HG02571 (cell line): Measurements from ENCODE around the gene PARP1.
A peak's percentile ranks its signal among the peaks of the same experiment; 100 is the strongest.
"Not testable (repeated sequence)": the region's sequence is repeated elsewhere in the genome, so short reads cannot be mapped to it uniquely, and the experiment has no call there.

Source experiments
- ATAC-seq: cut with Tn5 transposase; IDR thresholded peaks from one replicate; pipeline ENCODE4 v1.9.1; 2021; ENCODE audit warnings: mild to moderate bottlenecking, moderate library complexity; ENCODE audit not compliant: unreplicated experiment

Gene PARP1

DNA sequence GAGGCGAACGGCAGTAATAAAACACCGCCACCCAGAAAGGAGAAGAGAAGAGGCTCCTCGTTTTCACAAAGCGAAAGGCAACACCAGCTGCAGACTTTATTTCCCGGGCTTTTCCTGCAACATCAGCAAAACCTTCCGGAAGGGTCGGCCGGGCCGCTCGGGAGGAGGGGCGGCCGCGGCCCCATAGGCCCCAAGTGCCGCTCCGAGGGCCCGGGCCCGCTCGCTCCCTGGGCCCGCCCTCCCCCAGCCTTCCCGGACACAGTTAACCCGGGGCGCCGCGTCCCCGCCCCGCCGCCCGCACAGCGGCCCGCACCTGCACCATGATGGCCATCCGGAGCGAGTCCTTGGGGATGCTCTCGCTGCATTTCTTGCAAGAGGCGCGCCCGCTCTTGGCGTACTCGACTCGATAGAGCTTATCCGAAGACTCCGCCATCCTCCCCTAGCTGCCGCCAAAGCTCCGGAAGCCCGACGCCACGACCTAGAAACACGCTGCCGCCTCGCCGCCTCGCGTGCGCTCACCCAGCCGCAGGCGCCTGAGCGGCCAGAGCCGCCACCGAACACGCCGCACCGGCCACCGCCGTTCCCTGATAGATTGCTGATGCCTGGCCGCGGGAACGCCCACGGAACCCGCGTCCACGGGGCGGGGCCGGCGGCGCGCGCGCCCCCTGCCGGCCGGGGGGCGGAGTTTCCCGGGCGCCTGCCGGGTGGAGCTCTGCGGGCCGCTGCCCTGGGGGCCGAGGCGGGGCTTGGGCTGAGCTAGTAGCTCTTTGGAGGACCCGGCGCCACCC, at the start of gene PARP1:
TSS of gene PARP1 (minus strand) at position 597 of the 788 bp plus-strand sequence. CDS start at position 433, 164 bp downstream.
- ATAC-seq, result peak; percentile 77

- ATAC-seq, result no peak
Measured at GRCh38 chr1:226457307-226457712, 49.4 kb upstream of the PARP1 start.

GRCh38 chr1:226455843-226456242, 48.0 kb upstream of the PARP1 start:
- no peak for ATAC-seq

DNA sequence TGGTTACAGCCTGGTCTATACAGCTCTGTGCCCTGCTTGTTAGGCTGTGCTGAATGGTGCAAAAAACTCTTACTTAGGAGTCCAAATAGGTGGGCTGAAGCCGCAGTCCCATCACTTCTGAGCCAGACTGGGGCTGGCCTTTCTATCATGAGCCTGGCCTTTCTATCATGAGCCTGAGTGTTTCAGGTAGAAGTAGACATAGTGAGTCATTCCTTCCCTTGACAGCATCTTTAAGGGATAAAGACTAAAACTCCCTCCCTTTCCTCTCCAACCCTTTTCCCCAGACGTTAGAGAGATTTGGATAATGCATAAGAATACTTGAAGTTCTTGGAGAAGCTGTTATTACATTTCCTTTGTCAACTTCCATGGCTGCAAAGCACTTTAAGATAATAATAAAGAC, 46.5 kb upstream of the PARP1 start:
- ATAC-seq, result no peak

- no peak for ATAC-seq
Measured at GRCh38 chr1:226453015-226453704, 45.3 kb upstream of the PARP1 start.

- no peak for ATAC-seq
Measured at GRCh38 chr1:226450688-226451087, 42.8 kb upstream of the PARP1 start.

DNA sequence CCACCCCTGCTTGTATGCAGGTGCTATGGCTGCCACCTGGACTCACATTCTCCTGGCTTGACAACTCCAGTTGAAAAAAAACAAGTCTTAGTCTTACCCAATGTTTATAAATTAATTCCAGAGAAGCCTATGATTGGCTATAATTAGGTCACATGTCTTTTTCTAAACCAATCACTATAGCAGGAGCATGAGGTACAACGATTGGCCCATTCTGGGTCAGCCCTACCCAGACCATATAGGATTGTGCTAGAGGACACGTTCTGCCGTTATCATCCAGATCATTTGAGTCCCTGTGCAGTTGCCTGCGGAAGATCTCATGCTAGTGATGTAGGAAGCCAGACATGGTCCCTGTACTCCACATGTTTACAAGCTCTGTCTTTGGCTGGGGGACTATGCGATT, 41.9 kb upstream of the PARP1 start:
- no peak for ATAC-seq

- no peak for ATAC-seq
Measured at GRCh38 chr1:226447932-226448665, 40.2 kb upstream of the PARP1 start.

DNA sequence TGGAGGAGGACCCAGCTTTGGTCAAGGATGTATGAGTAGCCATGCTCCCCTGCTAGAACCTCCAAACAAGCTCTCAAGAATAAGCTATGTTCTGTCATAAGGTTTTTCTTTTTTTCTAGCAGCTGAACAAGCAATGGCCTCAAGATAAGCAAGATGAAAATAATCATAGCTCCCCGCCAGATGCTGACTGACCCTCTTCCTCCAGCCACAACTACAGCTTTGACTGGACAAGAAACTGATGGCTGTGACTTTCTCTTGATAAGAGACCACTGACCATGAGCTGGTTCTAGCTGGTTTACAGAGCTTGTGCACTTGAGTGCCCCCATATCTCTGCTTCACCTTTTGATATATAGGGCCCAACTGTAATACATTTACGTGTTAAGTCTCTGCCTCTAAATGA, 38.2 kb upstream of the PARP1 start:
- ATAC-seq, result no peak

GRCh38 chr1:226444901-226445300, 37.0 kb upstream of the PARP1 start:
- ATAC-seq, result peak; percentile 99

GRCh38 chr1:226443439-226443838, 35.5 kb upstream of the PARP1 start:
- no peak for ATAC-seq

- ATAC-seq, result no peak
Measured at GRCh38 chr1:226443033-226443432, 35.1 kb upstream of the PARP1 start.

- ATAC-seq, result no peak
Measured at GRCh38 chr1:226441629-226442028, 33.7 kb upstream of the PARP1 start.

GRCh38 chr1:226440512-226440911, 32.6 kb upstream of the PARP1 start:
- no peak for ATAC-seq

GRCh38 chr1:226438007-226438406, 30.1 kb upstream of the PARP1 start:
- ATAC-seq, result no peak

GRCh38 chr1:226436855-226437491, 29.1 kb upstream of the PARP1 start:
- ATAC-seq, result no peak

GRCh38 chr1:226436472-226436854, 28.6 kb upstream of the PARP1 start:
- no peak for ATAC-seq

- no peak for ATAC-seq
Measured at GRCh38 chr1:226433341-226433720, 25.4 kb upstream of the PARP1 start.

GRCh38 chr1:226432586-226433340, 24.9 kb upstream of the PARP1 start:
- no peak for ATAC-seq

DNA sequence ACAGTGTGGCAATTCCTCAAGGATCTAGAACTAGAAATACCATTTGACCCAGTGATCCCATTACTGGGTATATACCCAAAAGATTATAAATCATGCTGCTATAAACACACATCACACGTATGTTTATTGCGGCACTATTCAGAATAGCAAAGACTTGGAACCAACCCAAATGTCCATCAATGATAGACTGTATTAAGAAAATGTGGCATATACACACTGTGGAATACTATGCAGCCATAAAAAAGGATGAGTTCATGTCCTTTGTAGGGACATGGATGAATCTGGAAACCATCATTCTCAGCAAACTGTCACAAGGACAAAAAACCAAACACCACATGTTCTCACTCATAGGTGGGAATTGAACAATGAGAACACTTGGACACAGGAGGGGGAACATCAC, 24.0 kb upstream of the PARP1 start:
- not testable (repeated sequence) for ATAC-seq
